GM18909 (cell line): ENCODE data around the gene CD302.
"Not testable (repeated sequence)": the region's sequence is repeated elsewhere in the genome, so short reads cannot be mapped to it uniquely, and the experiment has no call there.

ENCODE experiments used
- ATAC-seq: cut with Tn5 transposase; IDR thresholded peaks from one replicate; pipeline ENCODE4 v1.9.1; 2021; ENCODE audit warnings: mild to moderate bottlenecking; ENCODE audit not compliant: unreplicated experiment, poor library complexity

Gene CD302

DNA sequence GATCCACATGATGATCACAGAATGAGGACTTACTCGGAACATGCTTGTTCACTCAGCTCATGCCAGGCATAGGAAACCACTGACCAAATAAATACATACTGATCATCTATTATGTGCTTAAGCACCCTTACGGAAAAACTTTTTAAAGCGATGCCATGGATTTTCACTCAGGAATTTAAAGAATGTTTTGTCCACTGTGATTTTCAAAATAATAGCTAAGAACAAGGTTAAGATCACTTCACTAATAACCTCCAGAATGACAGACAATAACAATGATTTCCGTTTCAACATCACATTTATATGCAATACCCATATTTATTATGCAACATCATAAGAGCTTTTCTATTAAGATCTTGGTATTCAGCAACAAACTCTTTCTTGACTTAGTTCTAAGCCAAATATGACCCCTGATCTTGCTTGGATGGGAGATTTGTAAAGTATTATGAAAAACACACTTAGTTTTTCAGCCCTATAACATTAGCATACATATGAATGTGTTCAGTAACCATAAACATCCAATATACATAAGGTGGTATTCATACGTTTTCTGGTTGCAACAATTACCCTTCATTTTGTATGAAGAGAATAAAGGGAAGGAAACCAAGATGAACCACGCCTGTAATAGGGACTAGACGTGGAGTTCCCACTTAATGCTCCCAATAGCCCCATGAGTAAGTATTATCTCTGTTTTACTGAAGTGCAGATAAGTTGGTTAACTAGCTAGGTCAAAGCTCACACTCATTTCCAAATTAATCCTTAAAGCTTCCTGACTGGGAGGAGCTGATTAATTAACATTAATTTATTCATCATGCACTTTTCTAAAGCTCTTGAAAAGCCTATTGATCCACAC is 1.9 kb downstream of the CD302 start:
- no peak for ATAC-seq

- ATAC-seq: no peak
These were observed 4.7 kb downstream of the CD302 start for GRCh38 chr2:159793326-159793725.

- no peak for ATAC-seq
These were observed 5.4 kb downstream of the CD302 start for GRCh38 chr2:159792599-159792998.

DNA sequence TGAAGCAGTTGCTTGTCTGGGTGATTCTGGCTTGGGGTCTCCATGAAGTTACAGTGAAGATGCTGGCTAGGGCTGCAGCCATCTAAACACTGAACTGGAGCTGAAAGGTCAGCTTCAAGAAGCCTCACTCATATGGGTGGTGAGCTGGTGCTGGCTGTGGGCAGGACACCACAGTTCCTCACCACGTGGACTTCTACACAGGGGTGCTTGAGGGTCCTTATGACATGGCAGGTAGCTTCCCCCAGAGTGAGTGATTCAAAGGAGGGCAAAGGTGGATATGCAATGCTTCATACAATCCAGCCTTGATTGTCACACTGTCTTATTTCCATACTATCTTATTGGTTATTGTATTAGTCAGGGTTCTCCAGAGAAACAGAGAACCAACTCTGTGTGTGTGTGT is 6.0 kb downstream of the CD302 start:
- ATAC-seq: no peak

DNA sequence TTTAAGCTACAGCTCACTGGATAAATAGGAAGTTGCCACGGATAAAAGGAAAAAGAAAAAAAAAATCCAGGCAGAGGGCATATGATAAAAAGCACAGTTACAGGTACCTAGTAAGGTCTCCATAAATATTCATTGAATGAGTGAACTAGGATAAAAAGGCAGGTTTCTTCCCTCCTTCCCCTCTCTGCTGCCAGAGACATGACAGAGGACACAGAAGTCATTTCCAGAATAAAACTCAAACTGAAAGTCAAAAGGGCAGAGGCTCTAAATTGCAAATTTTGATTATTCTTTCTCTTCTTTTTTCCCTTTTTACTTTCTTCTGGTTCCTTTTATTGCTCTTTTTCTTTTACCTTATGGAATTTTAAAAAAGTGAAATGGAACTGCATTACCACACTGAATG is 7.7 kb downstream of the CD302 start:
- no peak for ATAC-seq

GRCh38 chr2:159788253-159788652 is 9.8 kb downstream of the CD302 start:
- ATAC-seq: no peak

DNA sequence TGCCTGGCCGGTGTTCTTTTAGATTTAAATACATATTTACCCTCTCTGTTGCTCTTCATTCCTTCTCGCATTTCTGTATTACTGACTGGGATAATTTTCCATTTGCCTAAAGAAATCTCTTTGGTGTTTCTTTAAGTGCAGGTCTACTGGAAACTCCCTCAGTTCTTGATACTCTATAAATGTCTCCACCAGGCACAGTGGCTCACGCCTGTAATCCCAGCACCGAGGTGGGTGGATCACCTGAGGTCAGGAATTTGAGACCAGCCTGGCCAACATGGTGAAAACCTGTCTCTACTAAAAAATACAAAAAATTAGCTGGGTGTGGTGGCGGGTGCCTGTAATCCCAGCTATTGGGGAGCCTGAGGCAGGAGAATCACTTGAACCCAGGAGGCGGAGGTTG is 10.4 kb downstream of the CD302 start:
- not testable (repeated sequence) for ATAC-seq

- no peak for ATAC-seq
These were observed 11.1 kb downstream of the CD302 start for GRCh38 chr2:159786938-159787337.

- ATAC-seq: no peak
These were observed 12.8 kb downstream of the CD302 start for GRCh38 chr2:159785195-159785594.

- not testable (repeated sequence) for ATAC-seq
These were observed 13.3 kb downstream of the CD302 start for GRCh38 chr2:159784744-159785143.

DNA sequence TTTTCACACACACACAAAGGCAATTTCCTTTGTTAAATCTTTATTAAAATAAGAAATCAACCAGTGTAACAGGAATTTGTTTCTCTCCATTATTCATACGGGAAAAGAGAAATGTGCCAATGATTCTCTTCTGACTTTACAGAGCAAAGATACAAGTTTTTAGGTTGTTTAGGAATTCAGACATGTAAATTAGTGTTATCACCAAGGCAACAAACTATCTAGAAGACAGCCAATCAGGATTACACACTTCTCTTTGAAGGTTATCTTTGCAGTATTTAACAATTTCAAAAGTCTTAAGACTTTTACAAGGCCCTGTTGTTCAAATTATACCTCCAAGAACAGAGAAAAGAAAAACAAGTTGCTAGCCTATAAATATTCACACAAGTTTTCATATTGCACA is 14.5 kb downstream of the CD302 start:
- no peak for ATAC-seq

DNA sequence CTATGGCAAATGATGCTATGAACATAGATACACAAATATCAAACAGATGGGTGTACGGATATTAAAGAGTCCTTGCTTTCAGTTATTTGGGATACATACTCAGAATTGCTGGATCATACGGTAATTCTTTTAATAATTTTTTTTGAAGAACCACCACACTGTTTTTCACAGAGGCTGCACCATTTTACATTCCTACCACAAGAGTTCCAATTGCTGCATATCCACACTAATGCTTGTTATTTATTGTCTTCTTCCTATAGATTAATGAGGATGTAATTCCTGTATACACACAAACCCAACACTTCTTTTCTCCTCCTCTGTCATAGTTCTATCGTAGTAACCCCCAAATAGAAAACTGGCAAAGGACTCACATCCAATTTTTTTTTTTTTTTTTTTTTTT is 21.7 kb downstream of the CD302 start:
- ATAC-seq: no peak

- no peak for ATAC-seq
These were observed 23.0 kb downstream of the CD302 start for GRCh38 chr2:159775021-159775420.

DNA sequence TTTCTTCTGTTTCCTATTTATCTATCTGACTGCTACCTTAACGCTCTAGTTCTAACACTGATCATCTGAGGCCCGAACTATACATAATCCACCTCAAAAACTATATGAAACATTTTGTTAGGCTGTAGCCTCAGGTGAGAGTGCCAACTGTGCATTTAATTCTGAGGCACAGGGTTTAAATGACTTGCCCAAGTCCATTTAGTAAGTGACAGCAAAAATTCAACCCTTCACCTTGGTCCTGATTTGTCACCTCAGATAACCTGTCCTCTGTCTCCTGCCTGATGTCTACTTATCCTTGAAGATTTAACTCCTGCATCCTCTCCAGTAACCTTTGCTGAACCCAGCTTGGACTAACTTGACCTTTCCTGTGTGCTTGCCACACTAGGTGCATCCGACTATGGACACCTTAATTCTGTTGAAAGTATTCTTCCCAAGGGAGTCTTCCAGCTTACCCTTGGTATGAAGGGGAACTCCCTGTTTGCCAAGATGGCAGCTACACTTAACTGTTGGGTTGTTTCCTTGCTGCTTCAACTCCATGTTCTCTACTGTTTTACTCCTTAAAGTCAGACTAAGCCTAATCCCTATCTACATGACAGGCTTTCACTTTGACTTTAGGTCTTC is 23.5 kb downstream of the CD302 start:
- no peak for ATAC-seq

- ATAC-seq: no peak
These were observed 24.1 kb downstream of the CD302 start for GRCh38 chr2:159773886-159774285.

GRCh38 chr2:159773426-159773825 is 24.6 kb downstream of the CD302 start:
- ATAC-seq: no peak

- ATAC-seq: no peak
These were observed 28.9 kb downstream of the CD302 start for GRCh38 chr2:159769147-159769546.

- ATAC-seq: no peak
These were observed 35.9 kb downstream of the CD302 start for GRCh38 chr2:159762075-159762474.

- no peak for ATAC-seq
These were observed 37.7 kb downstream of the CD302 start for GRCh38 chr2:159760326-159760725.

DNA sequence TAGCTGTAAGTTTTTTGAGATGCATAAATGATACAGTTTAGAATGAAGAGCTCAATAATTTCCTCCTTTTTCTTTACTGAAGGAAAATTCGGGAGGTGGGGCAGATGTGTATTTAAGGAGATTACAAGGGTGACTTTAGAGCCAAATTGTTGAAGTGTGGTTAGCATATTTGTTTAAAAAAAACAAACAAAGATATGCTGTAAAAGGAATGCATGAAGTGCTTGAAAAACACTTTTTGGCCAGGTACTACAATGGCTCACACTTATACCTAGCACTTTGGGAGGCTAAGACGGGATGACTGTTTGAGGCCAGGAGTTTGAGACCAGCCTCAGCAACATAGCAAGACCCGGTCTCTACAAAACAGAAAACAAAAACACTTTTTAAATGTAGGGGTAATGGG is 38.4 kb downstream of the CD302 start:
- ATAC-seq: no peak

- no peak for ATAC-seq
These were observed 39.3 kb downstream of the CD302 start for GRCh38 chr2:159758686-159759085.

DNA sequence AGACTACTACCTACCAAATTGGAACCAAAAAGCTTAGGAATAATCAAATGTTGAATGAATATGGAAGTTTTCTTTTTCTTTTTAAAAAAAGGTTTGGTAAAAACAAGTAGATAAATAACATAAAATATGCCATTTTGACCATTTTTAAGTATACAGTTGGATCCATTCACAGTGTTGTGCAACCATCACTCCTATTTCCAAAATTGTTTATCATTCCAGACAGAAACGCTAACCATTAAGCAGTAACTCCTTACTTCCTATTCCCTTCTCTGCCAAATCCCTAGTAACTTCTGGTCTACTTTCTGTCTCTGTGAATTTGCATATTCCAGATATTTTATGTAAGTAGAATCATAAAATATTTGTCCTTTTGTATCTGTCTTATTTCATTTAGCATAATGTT is 39.8 kb downstream of the CD302 start:
- ATAC-seq: no peak
